Dermis blood vessel endothelial cell (primary cell): ENCODE results near the gene TMTC2. TPM values are rescaled to one million over a fixed set of nuclear protein-coding genes. Genes with fewer than 3 reads are reported as not detected.

Experiments used
- DNase-seq: peaks from one replicate; pipeline ENCODE4 v3.0.0; 2010
- total RNA-seq: library from RNA; depleted of rRNA; stranded (reverse); fragments of >200 nt; gene quantifications from 2 replicates; pipeline ENCODE4 v1.2.3, GENCODE V29; 2014

Gene TMTC2
- total RNA-seq, 1 donor from 2014 or later = 17.9 TPM

DNA sequence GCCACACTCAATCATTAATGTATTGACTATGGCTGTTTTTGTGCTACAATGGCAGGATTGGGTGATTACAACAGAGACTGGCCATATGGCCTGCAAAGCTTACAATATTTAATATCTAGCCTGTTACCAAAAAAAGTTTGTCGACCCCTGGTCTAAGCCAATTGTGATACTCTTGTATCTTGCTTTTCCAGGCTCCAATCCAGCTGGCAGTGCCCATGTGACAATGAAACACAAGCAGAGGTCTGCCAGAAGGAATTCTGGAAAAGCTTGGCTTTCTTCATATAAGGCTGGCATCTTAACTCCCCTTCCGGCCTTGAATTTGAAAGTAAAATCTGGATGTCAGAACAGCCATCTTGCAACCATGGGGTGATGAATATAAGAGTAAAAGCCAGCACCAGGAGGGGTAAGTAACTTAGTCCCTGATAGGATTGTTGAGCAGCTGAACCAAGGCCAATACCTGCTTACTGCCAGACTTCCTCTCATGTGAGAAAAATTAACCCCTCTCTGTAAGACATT lies 458.7 kb downstream of the TMTC2 start:
- DNase-seq = no peak

DNA sequence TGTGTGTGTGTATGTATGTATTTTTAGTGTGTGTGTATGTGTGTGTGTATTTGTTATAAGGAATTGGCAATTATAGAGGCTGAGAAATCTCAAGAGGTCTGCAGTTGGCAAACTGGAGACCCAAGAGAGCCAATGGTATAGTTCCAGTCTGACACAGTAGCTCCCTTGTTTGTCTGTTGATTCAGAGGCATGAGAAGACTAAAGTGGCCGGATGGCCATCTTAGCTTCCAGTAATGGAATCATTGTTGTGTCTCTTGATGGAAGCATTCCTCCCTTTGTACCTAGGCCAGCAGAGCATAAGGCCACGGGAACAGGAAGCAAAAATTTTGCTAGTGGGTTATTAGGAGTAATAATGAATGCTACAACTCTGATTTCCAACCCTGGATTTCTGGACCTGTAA lies 460.6 kb downstream of the TMTC2 start:
- no peak for DNase-seq

DNA sequence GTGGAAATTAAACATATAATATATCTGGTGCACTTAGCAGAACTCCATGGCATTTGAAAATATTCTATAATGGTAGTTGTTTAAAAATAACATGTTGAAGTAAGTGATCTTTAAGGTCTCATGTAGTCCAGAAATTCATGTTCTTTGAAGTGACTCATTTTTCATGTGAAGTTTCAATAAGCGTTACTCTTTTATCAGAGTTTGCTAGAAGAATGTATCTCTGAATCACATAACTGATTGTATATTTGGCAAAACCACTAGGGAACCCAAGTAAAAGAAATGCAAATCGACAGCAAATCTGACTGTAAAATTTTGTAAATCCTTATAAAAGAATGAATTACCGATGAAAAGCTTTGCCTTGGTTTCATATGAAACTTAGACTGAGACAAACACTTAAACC lies 463.3 kb downstream of the TMTC2 start:
- no peak for DNase-seq

DNA sequence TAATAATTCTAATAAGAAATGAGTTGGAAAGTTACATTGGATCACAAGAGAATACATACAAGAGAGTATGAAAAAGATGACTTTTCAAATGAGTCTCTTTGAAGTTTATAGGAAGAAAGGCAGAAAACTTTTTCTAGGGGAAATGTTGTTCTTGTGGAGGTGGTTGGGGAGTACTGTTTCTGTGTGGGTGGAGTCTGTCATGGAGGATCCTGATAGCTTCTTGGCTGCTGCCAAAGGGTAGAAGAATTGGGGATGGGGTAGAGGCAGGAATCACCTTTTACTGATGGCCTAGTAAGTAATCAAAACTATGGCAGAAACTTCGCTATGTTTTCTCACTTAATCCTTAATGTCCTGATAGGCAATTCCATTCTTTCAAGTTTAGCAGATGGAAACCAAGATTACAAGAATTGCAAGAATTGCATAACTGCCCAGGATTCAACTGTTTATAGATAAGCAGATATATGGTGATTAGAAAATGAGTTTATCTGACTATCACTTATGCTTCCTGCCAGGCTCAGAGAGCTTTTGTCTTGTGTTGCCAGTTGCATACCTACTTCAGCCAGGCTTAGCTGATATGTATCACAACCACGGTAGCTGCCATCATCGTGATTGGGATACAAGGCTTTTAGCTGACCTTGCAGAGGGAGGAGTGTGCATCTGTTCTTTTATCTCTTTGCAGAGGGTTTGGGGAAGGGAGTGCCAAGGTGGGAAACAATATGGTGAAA lies 463.9 kb downstream of the TMTC2 start:
- DNase-seq = no peak

DNA sequence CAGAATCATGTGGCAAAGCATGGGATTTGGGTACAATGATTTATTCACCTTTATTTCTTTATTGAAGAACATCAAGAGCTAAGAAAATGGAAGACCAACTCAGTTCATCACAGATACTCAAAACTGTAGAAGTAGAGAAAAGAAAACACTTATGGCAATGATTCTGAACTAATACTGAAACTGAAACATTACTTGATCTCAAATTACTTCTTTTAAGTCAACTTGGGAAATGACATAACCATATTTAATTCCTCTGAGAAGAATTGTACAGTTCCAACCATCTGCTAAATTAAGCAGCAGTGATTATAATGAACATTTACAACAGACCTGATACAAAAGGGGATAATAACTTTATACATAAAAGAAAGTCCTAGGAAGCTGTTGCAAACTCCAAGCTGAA lies 466.5 kb downstream of the TMTC2 start:
- no peak for DNase-seq

DNA sequence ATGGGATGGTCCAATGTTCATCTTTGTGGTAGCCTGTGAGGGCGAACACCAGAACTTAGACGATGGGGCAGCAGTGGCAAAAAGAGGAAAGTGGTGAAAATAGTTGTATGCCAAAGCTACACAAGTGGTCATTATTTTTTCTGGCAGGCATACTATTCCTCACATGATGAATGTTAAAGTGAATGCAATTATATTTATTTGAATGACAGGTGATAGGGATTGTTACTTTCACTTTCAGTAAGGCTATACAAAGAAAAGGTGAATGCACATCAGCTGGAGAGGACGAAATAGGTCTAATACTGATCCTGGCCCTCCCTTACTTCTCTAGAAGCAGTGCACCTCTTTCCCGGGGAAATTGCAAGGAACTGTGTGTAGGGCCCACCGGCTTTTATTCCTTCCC lies 470.1 kb downstream of the TMTC2 start:
- no peak for DNase-seq

DNA sequence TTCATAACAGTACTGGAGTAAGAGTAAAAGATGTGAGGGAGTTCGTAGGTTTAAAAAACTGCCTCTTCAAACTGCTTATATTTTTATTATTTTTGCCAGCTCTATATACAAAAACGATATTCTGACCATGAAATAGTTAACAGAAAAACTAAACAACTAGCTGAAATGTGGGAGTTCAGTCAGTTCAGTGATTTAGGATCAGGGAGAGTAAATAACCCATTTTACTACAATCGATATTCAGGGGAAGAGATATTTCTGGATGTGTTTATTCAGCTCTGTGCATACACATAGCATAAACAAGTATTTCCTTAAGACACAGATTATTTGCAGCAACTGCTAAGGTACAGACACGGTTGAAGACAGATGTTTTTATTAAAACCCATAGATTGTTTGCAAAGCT lies 470.9 kb downstream of the TMTC2 start:
- no peak for DNase-seq

DNA sequence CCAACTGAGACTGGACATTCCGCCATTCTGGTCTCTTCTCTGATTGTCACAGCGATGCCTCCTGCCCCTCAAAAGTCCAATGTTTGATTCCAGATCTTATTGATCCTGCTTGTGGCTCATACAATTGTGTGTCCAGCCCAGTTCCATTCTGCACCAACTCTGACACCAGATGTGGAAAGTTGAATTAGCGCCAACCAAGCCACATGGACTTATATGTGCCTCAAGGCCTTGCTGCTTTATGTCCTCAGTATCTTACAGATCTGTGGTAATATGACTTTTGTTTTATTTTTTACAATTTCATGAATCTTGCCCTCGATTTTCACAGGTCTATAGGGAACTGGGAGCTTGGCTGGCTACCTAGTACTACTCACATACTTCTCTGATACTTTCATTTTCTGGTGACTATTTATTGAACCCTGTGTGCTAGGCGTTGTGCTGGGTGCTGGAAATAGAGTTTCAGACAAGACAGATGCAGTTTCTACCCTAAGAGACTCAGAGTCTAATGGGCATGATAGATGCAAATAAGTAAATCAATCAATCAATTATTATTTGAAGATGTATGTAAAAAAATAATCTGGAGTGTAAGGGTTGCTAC lies 472.0 kb downstream of the TMTC2 start:
- no peak for DNase-seq

DNA sequence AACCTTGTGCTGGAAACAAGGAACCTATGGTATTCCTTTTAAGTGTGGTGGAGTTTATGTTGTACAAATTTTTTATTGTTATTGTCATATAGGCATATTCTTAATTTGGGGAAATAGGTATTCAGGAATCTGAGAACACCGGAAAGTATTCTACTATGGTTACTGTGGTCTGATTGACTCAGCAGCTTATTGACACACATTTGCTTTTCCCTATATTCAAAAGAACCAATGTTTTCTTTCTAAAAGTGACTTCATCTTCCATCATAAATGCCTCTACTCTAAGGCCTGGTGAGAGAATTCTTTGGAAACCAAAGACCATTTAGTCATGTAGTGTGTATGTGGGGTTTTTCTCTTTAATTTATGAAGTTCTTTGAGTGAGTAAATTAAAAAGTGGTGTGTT lies 474.8 kb downstream of the TMTC2 start:
- no peak for DNase-seq

DNA sequence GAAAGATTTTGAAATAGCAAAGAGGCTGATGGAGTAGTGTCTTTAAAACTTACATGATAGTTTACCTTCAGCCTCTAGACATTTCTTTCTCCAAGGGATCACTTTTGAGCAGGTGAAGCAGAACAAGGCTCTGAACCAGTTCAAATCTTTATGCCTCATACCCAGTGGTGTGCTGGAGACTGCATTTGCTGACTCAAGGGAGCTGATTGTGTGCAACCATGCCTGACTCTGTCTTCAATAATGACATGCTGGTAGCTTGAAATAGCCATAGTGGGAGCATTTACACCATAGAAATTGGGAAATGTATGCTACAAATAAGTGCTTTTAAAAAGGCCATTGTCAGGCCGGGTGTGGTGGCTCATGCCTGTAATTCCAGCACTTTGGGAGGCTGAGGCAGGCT lies 482.0 kb downstream of the TMTC2 start:
- no peak for DNase-seq

DNA sequence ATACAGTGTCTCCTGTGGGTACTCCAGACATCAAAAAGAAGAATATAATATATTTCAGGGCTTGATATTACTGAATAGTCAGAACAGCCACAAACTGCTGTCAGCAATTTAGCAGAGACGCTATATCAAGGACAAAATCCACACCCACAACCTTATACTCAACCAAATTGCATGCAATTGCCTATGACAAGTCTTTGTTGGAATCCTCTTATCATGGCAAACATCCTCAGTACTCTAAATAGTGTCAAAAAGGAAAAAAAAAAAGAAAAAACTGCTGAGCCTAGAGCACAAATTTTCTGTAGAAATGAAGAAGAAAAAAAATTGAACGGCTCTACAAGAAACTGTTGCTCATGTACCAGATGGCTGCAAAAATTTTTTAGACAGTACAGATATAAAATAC lies 485.7 kb downstream of the TMTC2 start:
- DNase-seq = no peak

DNA sequence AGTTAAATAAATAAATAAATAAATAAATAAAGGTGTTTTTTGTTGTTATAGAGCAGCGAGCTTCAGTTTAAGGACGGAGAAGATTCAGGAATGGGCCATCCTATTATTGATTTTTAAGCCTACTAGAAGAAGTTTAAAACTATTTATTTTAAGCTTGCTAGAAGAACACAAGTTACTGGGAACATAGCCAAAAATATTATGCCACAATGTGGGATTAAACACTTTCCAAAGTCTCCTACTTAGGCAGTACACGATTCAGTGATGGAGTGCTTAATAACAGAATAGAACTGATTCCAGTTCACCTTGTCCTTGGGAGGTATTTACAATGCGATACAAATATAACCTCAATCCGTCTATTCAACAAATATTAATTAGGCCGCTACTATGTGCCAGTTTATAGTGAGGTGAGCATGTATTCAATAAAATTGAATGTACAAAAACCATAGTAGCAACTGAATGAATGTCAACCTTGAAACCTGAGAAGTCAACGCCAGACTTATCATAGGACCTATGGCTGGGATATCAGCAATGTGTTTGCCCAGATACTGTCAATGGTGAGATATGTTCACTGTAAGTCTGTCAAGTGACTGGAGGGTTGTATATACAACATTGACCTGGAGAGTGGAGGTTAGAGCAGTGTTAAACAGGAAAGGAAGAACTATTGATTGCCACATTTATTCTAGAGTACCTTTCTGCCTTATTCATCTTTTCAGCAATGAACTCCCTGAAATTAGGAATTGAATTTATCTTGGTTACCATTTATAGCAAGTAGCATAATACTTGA lies 486.4 kb downstream of the TMTC2 start:
- no peak for DNase-seq

DNA sequence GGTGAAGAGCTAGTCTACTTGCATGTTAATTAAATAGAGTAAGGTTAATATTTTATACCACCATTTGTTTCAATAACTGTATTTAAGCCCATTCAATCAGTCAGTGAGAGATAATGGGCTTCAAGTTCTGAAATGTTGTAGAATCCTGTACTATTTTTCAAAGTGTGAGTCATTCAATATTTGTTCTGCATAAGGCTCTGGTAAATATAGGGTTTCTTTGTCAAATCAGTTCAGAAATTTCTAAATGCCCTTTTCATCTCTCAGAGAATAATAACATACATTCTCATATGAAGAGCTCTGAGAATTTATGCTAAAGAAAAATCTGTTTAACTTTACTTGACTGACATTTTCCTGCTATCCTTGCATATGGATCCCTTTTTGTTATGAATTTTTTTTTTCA lies 493.3 kb downstream of the TMTC2 start:
- DNase-seq = no peak

DNA sequence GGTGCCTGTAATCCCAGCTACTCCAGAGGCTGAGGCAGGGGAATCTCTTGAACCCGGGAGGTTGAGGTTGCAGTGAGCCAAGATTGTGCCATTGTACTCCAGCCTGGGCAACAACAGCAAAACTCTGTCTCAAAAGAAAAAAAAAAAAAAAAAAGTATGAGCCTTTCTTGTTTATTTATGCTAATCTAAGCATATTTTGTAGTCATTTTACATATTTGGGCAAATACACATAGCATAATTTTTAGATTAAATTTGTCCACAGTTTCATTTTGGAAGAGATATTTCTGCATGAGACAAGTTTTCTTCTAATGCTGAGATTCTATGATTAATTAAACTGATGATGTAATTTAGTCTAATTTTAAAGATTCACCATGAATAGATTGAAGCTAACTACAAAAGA lies 494.4 kb downstream of the TMTC2 start:
- no peak for DNase-seq

DNA sequence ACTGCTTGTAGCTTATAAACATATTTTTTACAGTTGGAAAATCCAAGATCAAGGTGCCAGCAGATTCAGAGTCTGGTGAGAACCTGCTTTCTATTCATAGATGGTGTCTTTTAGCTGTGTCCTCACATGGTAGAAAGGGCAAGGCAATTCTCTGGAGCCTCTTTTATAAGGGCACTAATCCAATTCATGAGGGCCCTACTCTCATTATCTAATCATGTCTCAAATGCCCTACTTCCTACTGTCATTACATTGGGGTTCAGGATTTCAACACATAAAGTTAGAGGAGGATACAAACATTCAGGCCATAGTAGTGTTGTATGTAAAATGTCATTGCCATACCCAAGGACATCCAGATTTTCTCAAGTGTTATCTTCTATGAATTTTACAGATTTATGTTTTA lies 496.4 kb downstream of the TMTC2 start:
- no peak for DNase-seq
